Sigmoid colon (tissue), 7 donors: ENCODE results near the gene NFATC1. TPM values are rescaled to one million over a fixed set of nuclear protein-coding genes. Genes with fewer than 3 reads are reported as not detected.

Experiments
- DNase-seq: peaks from one replicate; pipeline ENCODE4 v3.0.0-alpha.2; 2019
- H3K27ac ChIP-seq, 4 donors: fragments of 200-600 bp; sonication (generic); one replicate each; pipeline ENCODE4 v1.5.1; 2016 to 2019; ENCODE audit warnings: mild to moderate bottlenecking in 1 of 4
- H3K27me3 ChIP-seq, 3 donors: fragments of 200-600 bp; sonication (generic); one replicate each; pipeline ENCODE4 v1.5.1; 2019; ENCODE audit warnings: mild to moderate bottlenecking in 1 of 3
- H3K36me3 ChIP-seq, 4 donors: fragments of 200-600 bp; sonication (generic); one replicate each; pipeline ENCODE4 v1.5.1; 2016 to 2019
- H3K4me1 ChIP-seq, 4 donors: fragments of 200-600 bp; sonication (generic); one replicate each; pipeline ENCODE4 v1.5.1; 2017 to 2019
- H3K4me3 ChIP-seq, 4 donors: fragments of 200-600 bp; sonication (generic); one replicate each; pipeline ENCODE4 v1.5.1; 2017 to 2019; ENCODE audit warnings: mild to moderate bottlenecking in 2 of 4, moderate library complexity in 1 of 4
- H3K9me3 ChIP-seq, 4 donors: fragments of 200-600 bp in 3 of 4; sonication (generic) in 3 of 4; one replicate each; pipeline versions ENCODE4 v1.5.1 to v1.6.1; 2013 to 2019
- CTCF ChIP-seq, 4 experiments: fragments of 450-650 bp in 3 of 4; fragments of 200-600 bp in 1 of 4; IDR thresholded peaks; one replicate each; pipeline ENCODE4 v1.5.1; 2016 to 2019; ENCODE audit warnings: antibody characterized with exemption in 4 of 4, mild to moderate bottlenecking in 3 of 4, moderate library complexity in 2 of 4
- EP300 ChIP-seq, 4 donors: sonication (generic); formaldehyde crosslinking; IDR thresholded peaks; one replicate each; pipeline ENCODE4 v1.6.1; 2017; ENCODE audit warnings: antibody characterized with exemption in 4 of 4
- POLR2A ChIP-seq, 2 donors: fragments of 450-650 bp; IDR thresholded peaks; one replicate each; pipeline ENCODE4 v1.6.1; 2016; ENCODE audit warnings: antibody characterized with exemption in 2 of 2, mild to moderate bottlenecking in 2 of 2, moderate library complexity in 2 of 2
- POLR2AphosphoS5 ChIP-seq, 4 donors: sonication (generic); formaldehyde crosslinking; IDR thresholded peaks; one replicate each; pipeline ENCODE4 v1.6.1; 2017; ENCODE audit warnings: antibody characterized with exemption in 4 of 4
- WGBS, 2 donors: extraction: QIAGEN DNeasy Blood & Tissue Kit; methylation state at CpG; one replicate each; pipeline ENCODE4 v1.1.7; 2013; 5-methylcytosine and 5-hydroxymethylcytosine counted together
- intact Hi-C: fragments of 100-400 bp; cut with DNase I; formaldehyde crosslinking; loops from one replicate; pipeline ENCODE4 v1.15.1; 2023
- polyA plus RNA-seq, 3 donors: library from polyadenylated mRNA; stranded (reverse); fragments of 200-250 nt; gene quantifications; one replicate each; pipeline ENCODE4 v1.2.3, GENCODE V29; 2013
- total RNA-seq, 4 donors: library from RNA; depleted of rRNA; stranded (reverse); fragments of >200 nt; gene quantifications; one replicate each; pipeline ENCODE4 v1.1.0, GENCODE V29; 2016
- donor health status: healthy with polysubstance abuse.
- donor health status: Bipolar disorder and iron deficiency.
- donor health status: healthy.

The NFATC1 gene
- total and polyA plus RNA-seq, 7 donors = 1.6 to 13.8 (median 10.7) TPM

GRCh38 chr18:79402209-79402576, 6.5 kb downstream of the NFATC1 start:
- Histone ChIP-seq H3K27ac (peak overlapping the region; percentile 75 to 91 (median 86)), H3K4me3 (no peak overlapping the region), H3K27me3 (no peaks in the 10 kb centered on the region), H3K9me3 (no peaks in the 10 kb centered on the region), H3K36me3 (no peaks in the 10 kb centered on the region), H3K4me1 (peaks cover 0 to 69% (median 53%) of the 10 kb centered on the region in 4 donors)
- no peak for DNase-seq
- 83 to 88% methylated on average over 16 of the region's 16 CpGs for WGBS, 2 donors
- intact Hi-C loops = loop anchor here (5.0 kb wide), 1 partner anchor 55 kb away; no protein-coding TSS in a partner anchor
- TF ChIP-seq POLR2AphosphoS5 (IDR thresholded peaks at IDR 0.05) (no peak), POLR2A (IDR thresholded peaks at IDR 0.05) (no peak), EP300 (IDR thresholded peaks at IDR 0.05) (no peak), CTCF (IDR thresholded peaks at IDR 0.05) (no peak)

GRCh38 chr18:79402977-79403722, 7.4 kb downstream of the NFATC1 start:
- DNase-seq = peak; percentile 89
- H3K27ac ChIP-seq = peak overlapping the region; percentile 75 to 91 (median 86)
- H3K4me3 ChIP-seq = peak overlapping the region in 3 of 4 donors; percentile 15 to 19 (median 15)
- intact Hi-C loops = loop anchor here (5.0 kb wide), 1 partner anchor 54 kb away; no protein-coding TSS in a partner anchor
- TF ChIP-seq POLR2AphosphoS5 (IDR thresholded peaks at IDR 0.05) (peak in 3 of 4 donors; percentile 32 to 63 (median 35)), EP300 (IDR thresholded peaks at IDR 0.05) (no peak), POLR2A (IDR thresholded peaks at IDR 0.05) (peak in 1 of 2 donors; percentile 5)
- H3K9me3 ChIP-seq = no peaks in the 10 kb centered on the region
- WGBS, 2 donors = 22 to 29% methylated on average over 27 of the region's 27 CpGs
- H3K4me1 ChIP-seq = peaks cover 0 to 69% (median 52%) of the 10 kb centered on the region in 4 donors
- H3K36me3 ChIP-seq = no peaks in the 10 kb centered on the region
- no peaks in the 10 kb centered on the region for H3K27me3 ChIP-seq

- no peak for DNase-seq
- no peaks in the 10 kb centered on the region for H3K9me3 ChIP-seq
- peak overlapping the region; percentile 75 to 91 (median 86) for H3K27ac ChIP-seq
- peaks cover 0 to 64% (median 50%) of the 10 kb centered on the region in 4 donors for H3K4me1 ChIP-seq
- no peaks in the 10 kb centered on the region for H3K36me3 ChIP-seq
- TF ChIP-seq EP300 (IDR thresholded peaks at IDR 0.05) (no peak), CTCF (IDR thresholded peaks at IDR 0.05) (no peak), POLR2AphosphoS5 (IDR thresholded peaks at IDR 0.05) (no peak), POLR2A (IDR thresholded peaks at IDR 0.05) (no peak)
- no peaks in the 10 kb centered on the region for H3K27me3 ChIP-seq
- 50 to 63% methylated on average over 31 of the region's 31 CpGs for WGBS, 2 donors
- intact Hi-C loops = loop anchor here (5.0 kb wide), 1 partner anchor 53 kb away; no protein-coding TSS in a partner anchor
- peak overlapping the region in 2 of 4 donors; percentile 15 to 19 for H3K4me3 ChIP-seq
Observed at GRCh38 chr18:79403723-79404566, 8.2 kb downstream of the NFATC1 start.

- 47 to 68% methylated on average over 12 of the region's 12 CpGs for WGBS, 2 donors
- TF ChIP-seq CTCF (IDR thresholded peaks at IDR 0.05) = no peak
- no peak for TF ChIP-seq POLR2A (IDR thresholded peaks at IDR 0.05)
- no peak for TF ChIP-seq EP300 (IDR thresholded peaks at IDR 0.05)
- TF ChIP-seq POLR2AphosphoS5 (IDR thresholded peaks at IDR 0.05) = no peak
- no peaks in the 10 kb centered on the region for H3K36me3 ChIP-seq
- DNase-seq = no peak
- H3K4me3 ChIP-seq = no peak overlapping the region
- intact Hi-C loops = loop anchor here (5.0 kb wide), 1 partner anchor 53 kb away; no protein-coding TSS in a partner anchor
- H3K27me3 ChIP-seq = no peaks in the 10 kb centered on the region
- peaks cover 0 to 58% (median 44%) of the 10 kb centered on the region in 4 donors for H3K4me1 ChIP-seq
- H3K9me3 ChIP-seq = no peaks in the 10 kb centered on the region
- H3K27ac ChIP-seq = peak overlapping the region in 3 of 4 donors; percentile 75 to 91 (median 87)
Observed at GRCh38 chr18:79404567-79404910, 8.8 kb downstream of the NFATC1 start.
